GM19193 (cell line): ENCODE results near the gene SHISAL2A.

ENCODE experiments used
- POLR2A ChIP-seq: IDR thresholded peaks from 4 replicates; pipeline ENCODE4 v1.6.1; 2011; ENCODE audit not compliant: insufficient read depth, insufficient read length; ENCODE audit errors: extremely low read depth

Gene SHISAL2A

DNA sequence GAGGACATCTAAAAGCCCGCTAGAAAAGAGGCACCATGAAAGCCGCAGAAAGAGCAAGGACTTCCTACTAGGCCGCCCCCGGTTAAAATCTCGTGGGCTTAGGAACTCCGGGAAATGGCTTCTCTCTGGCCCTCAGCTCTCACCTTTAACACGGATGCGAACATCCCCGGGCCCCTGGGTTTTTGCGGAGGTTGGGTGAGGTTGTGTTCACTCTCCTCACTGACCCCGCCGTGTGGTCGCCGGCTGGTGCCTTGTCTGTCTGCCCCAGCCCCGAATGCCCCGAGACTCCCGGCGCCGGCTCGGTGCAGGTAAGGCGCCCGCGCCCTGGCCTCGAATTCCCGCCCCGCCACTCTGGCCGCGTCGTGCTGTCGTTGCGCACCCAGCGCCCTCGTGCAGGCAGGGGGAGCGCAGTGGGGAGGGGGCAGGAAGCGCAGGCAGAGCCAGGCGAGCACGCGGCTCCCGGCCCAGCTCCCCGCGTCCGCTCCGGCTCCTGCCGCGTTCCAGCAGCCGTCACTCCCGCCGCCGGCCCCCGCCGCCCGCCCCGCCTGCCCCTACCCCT is at the start of gene SHISAL2A:
TSS of gene SHISAL2A (plus strand) at position 437 of the 559 bp plus-strand sequence. CDS start 326 bp downstream, outside the sequence.
- TF ChIP-seq POLR2A = no peak

GRCh38 chr1:52585474-52585873 is 47.5 kb upstream of the SHISAL2A start:
- TF ChIP-seq POLR2A = no peak

GRCh38 chr1:52588027-52588426 is 44.9 kb upstream of the SHISAL2A start:
- no peak for TF ChIP-seq POLR2A

DNA sequence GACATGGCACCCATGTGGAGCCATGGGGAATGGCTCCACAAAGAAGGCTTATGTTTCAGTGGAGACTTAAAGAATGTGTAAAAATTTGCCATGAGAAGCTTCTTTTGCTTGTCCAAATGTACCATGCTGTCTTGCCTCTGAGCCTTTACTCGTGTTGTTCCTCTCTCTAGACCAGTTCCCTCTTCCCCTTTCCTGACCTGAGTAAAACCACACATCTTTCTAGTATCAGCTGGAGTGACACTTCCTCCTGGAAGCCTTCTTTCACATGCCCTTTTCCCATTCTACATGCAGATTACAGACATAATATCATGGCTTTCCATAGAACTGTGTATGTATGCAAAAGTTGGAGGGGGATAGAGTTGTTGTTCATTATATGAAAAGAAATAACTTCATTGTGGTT is 44.4 kb upstream of the SHISAL2A start:
- no peak for TF ChIP-seq POLR2A

DNA sequence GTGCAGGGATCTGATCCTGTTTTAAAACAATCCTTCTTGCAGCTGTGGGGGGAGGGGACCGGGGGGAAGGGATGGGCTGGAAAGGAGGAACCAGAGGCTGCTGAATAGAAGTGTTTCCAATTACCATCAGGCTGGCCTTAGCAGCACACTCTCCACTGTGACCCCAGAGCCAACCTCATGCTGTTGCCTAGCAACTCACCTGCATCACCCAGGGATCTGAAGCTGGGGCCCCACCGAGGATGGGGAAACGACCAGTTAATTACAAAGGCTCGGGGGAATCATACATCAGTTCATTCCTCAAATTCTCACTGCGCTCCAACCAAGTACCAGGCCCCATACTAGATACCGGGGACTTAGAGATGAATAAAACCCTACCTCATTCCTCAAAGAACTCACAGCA is 42.7 kb upstream of the SHISAL2A start:
- TF ChIP-seq POLR2A = no peak

DNA sequence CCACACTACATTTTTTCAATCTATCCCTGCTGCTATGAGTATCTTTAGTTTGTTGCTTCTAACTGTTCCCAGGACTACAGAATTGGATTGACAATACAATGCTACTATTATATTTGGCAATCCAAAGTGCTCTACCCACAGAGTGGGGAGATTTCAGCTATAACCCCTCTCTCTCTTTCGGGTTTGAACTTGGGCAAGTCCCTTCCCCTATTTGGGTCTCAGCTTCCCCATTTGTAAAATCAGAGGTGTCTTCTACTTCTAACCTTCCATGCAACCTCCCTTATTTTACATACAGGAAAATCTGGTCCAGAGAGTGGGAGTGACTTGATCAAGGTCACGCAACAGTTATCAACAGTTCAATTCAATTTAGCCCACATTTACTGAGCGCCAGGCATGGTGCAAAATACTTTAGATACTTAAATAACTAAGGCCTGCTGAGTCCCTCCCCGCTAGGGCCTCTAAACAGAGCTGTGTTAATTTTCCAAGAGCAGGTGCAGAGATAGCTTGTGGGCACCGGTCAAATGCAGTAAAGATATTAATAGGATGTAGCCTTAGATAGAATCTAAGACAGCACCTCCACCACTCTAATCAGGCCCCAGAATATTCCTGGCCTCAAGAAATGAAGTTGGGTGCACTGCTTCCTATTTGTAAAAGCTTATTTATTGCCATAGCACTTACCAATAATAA is 40.2 kb upstream of the SHISAL2A start:
- no peak for TF ChIP-seq POLR2A

DNA sequence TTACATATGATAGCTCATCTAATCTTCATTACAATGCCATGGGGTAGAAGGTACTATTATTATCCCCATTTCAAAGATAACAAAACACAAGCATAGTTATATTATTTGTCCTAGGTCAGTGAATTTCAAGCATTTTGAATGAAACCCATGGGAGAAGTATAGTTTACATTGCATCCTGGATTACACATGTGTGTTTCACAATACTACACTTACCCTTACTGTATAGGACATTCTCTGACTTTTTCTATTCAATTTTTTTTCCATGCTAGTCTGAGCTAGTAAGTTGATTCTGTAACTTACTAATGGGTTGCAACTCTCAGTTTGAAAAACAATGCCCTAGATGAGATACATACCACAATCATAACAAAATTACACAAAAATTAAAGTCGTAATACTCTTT is 39.5 kb upstream of the SHISAL2A start:
- TF ChIP-seq POLR2A = no peak

- no peak for TF ChIP-seq POLR2A
Measured at GRCh38 chr1:52595061-52595460, 37.9 kb upstream of the SHISAL2A start.

DNA sequence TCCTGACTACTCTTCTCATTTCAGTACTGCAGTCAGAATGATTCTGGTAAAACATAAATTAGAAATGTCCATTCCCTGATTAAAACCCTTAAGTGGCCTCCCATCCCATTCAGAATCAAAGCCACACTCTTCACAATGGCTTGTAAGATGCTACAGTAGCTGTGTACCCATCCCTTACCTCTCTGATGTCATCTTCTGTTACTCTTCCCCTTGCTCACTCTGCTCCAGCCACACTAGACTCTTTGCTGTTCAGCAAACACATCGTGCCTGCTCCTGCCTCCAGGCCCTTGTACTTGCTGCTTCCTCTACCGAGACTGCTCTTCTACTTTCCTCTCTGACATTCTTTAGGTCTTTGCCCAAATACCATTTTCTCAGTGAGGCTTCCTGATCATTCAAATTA is 35.1 kb upstream of the SHISAL2A start:
- TF ChIP-seq POLR2A = no peak

DNA sequence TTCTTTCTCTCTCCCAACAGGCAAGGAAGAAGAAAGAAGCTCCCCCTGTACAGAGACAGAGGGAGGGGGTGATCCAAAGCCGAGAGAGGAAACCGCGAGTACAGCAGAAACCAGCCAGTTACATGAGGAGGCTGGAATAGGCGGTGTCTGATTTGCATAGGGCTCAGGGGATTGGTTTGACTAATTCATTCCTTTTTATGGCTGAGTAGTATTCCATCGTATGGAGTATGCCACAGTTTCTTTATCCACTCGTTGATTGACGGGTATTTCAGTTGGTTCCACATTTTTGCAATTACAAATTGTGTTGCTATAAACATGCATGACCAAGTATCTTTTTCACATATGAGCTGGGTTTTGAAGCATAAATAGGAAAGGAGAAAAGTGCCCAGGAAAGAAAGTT is 34.2 kb upstream of the SHISAL2A start:
- no peak for TF ChIP-seq POLR2A

- TF ChIP-seq POLR2A = no peak
Measured at GRCh38 chr1:52599236-52599635, 33.7 kb upstream of the SHISAL2A start.

GRCh38 chr1:52600533-52601179 is 32.3 kb upstream of the SHISAL2A start:
- no peak for TF ChIP-seq POLR2A

DNA sequence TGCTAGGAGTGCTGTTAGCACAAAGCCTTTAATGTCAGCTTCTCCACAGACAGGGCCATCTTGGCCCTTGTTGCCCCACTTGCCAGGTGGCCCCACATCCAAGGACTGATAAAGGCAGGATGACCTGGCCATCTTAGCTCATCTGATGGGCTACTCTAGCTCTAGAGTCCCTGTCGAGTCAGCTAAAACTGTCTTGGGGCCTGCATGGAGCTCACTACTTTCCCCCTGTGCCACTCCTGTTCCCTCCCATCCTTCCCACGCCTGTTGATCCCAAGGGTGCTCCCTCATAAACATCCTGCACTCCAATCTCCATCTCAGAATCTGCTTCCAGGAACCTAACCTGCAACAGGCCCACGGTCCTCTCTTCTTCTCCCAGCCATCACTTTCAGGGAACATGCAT is 31.4 kb upstream of the SHISAL2A start:
- no peak for TF ChIP-seq POLR2A

- peak; percentile 58 for TF ChIP-seq POLR2A
Measured at GRCh38 chr1:52601991-52602855, 30.7 kb upstream of the SHISAL2A start, which contains the start of gene GPX7. TSS of gene GPX7 (plus strand) at chr1:52602371. CDS start at chr1:52602410, 39 bp downstream.
